GM18526 (cell line): ENCODE measurements around the gene PALLD.

Experiments
- POLR2A ChIP-seq: IDR thresholded peaks from 3 replicates; pipeline ENCODE4 v1.6.1; 2011; ENCODE audit not compliant: insufficient read length; ENCODE audit errors: extremely low read depth

Gene PALLD

GRCh38 chr4:168537571-168537970 lies 40.7 kb downstream of the PALLD start:
- no peak for TF ChIP-seq POLR2A

GRCh38 chr4:168538632-168539031 lies 41.8 kb downstream of the PALLD start:
- no peak for TF ChIP-seq POLR2A

DNA sequence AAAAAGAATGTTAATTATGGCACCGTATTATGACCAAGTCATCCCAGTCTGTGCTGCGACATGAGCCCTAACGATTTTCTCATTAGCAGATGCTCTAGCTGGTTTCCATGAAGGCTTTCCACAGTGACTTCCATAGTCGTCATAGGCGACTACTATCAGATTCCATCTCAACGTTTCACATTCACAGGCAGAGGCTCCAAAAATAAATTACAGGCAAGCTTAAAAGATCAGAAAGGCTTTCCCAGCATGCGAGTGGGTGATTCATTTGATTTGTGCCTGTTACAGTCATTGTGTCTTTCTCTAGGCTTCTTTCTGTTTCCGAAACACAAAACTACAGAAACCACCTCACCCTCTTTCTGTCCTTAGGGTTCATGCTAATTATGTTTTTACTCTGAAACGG lies 43.2 kb downstream of the PALLD start:
- TF ChIP-seq POLR2A = no peak

DNA sequence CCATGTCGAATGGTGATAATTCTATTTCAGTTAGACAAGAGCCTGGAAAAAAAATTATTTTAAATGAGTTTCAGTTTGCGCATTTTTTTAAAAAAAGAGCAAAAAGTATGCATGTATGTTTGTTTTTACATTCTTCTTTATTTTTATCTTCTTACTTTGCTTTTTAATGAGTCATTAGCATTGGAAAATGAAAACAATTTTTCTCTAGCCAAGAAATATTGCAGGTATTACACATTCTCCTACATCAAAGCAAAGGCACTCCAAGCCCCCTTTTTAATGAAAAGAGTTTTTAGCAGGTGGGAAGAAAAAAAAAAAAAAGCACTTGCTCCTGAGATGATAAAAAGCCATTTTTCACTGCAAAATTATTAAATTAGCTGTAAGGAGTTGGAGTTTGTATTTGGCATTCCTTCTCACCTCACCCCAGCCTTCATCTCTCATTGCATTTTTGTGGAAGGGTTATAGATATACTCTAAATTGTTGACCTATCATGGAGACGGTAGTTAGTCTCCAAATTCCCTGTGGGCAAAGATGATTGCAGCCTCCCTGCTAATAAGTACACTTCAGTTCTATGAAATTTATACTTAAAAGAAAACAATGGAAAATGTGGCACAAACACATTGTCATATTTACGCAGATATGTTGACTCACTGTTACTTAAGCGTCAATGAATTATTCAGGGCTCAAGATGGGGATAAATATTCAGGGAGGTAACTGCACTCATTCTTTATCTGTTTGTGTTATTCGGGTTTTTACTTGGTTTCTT lies 43.8 kb downstream of the PALLD start:
- no peak for TF ChIP-seq POLR2A

DNA sequence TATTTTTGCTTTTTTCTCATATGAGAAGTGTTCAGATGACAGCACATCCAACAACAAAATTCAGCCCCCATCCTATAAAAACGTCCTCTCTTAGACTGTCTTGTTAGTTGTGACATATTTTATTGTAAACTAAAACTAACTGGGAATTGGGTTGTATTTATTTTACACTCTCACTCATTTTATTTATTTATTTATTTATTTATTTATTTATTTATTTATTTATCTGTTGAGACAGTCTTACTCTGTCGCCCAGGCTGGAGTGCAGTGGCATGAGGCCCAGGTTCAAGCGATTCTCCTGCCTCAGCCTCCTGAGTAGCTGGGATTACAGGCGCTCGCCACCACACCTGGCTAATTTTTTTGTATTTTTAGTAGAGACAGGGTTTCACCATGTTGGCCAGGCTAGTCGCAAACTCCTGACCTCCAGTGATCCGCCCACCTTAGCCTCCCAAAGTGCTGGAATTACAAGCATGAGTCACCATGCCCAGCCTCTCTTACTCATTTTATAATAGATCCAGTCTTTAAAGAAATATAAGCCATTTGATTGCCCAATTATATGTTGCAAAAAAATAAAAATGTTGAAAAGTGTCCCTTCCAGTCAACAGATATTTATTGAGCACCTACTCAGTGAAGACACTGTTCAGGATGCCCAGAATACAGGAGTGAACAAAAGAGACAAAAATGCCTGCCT lies 44.6 kb downstream of the PALLD start:
- no peak for TF ChIP-seq POLR2A

- TF ChIP-seq POLR2A = no peak
These were observed 52.3 kb downstream of the PALLD start for GRCh38 chr4:168549143-168549542.

- no peak for TF ChIP-seq POLR2A
These were observed 53.4 kb downstream of the PALLD start for GRCh38 chr4:168550064-168550766.

- TF ChIP-seq POLR2A = no peak
These were observed 54.4 kb downstream of the PALLD start for GRCh38 chr4:168551211-168551610.

- TF ChIP-seq POLR2A = no peak
These were observed 55.3 kb downstream of the PALLD start for GRCh38 chr4:168551945-168552695.

- no peak for TF ChIP-seq POLR2A
These were observed 57.0 kb downstream of the PALLD start for GRCh38 chr4:168553714-168554370.

GRCh38 chr4:168555437-168555836 lies 58.6 kb downstream of the PALLD start:
- no peak for TF ChIP-seq POLR2A

GRCh38 chr4:168557658-168558057 lies 60.8 kb downstream of the PALLD start:
- TF ChIP-seq POLR2A = no peak

- no peak for TF ChIP-seq POLR2A
These were observed 61.7 kb downstream of the PALLD start for GRCh38 chr4:168558599-168558998.

GRCh38 chr4:168560184-168561180 lies 63.6 kb downstream of the PALLD start:
- TF ChIP-seq POLR2A = no peak

GRCh38 chr4:168562041-168562571 lies 65.3 kb downstream of the PALLD start:
- no peak for TF ChIP-seq POLR2A
